Neuronal stem cell (in vitro differentiated cells): Measurements from ENCODE around the gene ZNF514.

Source experiments
- DNase-seq: peaks from one replicate; pipeline ENCODE4 v3.0.0-alpha.2; 2013; ENCODE audit warnings: low spot score
- H2AFZ ChIP-seq: one replicate; pipeline ENCODE4 v1.6.1; 2013; ENCODE audit warnings: mild to moderate bottlenecking, low read length, inconsistent platforms
- H2AK5ac ChIP-seq: 2 replicates; pipeline ENCODE4 v1.6.1; 2013; ENCODE audit warnings: low read depth, mild to moderate bottlenecking, inconsistent platforms, low read length, moderate library complexity, mixed read lengths
- H2BK120ac ChIP-seq: 2 replicates; pipeline ENCODE4 v1.6.1; 2013; ENCODE audit warnings: low read depth, mild to moderate bottlenecking, inconsistent platforms, low read length, moderate library complexity, mixed read lengths
- H2BK12ac ChIP-seq: one replicate; pipeline ENCODE4 v1.6.1; 2013; ENCODE audit warnings: low read length, inconsistent platforms
- H2BK15ac ChIP-seq: 2 replicates; pipeline ENCODE4 v1.6.1; 2013; ENCODE audit warnings: mild to moderate bottlenecking, low read length, inconsistent platforms, mixed read lengths
- H2BK5ac ChIP-seq: one replicate; pipeline ENCODE4 v1.6.1; 2013; ENCODE audit warnings: inconsistent platforms, mild to moderate bottlenecking, low read length, moderate library complexity
- H3K14ac ChIP-seq: one replicate; pipeline ENCODE4 v1.6.1; 2013; ENCODE audit warnings: low read length, inconsistent platforms
- H3K18ac ChIP-seq: 2 replicates; pipeline ENCODE4 v1.6.1; 2013; ENCODE audit warnings: low read length, inconsistent platforms
- H3K23ac ChIP-seq: 2 replicates; pipeline ENCODE4 v1.6.1; 2013; ENCODE audit warnings: low read depth, mild to moderate bottlenecking, mixed read lengths, low read length, inconsistent platforms; ENCODE audit not compliant: poor library complexity
- H3K27ac ChIP-seq: replicated peaks from 3 replicates; pipeline ENCODE4 v1.5.1; 2013; ENCODE audit warnings: low read length, inconsistent platforms
- H3K27me3 ChIP-seq, 3 experiments: 2 replicates each; pipeline ENCODE4 v1.6.1; 2013; ENCODE audit warnings: low read length in 3 of 3, mild to moderate bottlenecking in 2 of 3, inconsistent platforms in 1 of 3, low read depth in 1 of 3, mixed read lengths in 1 of 3, moderate library complexity in 1 of 3; ENCODE audit not compliant: control insufficient read depth in 3 of 3, insufficient read depth in 3 of 3
- H3K36me3 ChIP-seq, 2 donors: replicated peaks in 1 of 2; 2 replicates each; pipeline ENCODE4 v1.6.1; 2013; ENCODE audit warnings: low read length in 2 of 2; ENCODE audit not compliant: control insufficient read depth in 2 of 2, insufficient read depth in 2 of 2
- H3K4ac ChIP-seq: 2 replicates; pipeline ENCODE4 v1.6.1; 2013; ENCODE audit warnings: inconsistent platforms, mild to moderate bottlenecking, low read length, moderate library complexity
- H3K4me1 ChIP-seq, 2 donors: 1 replicate in 1 of 2; 2 replicates in 1 of 2; pipeline ENCODE4 v1.6.1; 2013; ENCODE audit warnings: low read length in 2 of 2, low read depth in 1 of 2; ENCODE audit not compliant: control insufficient read depth in 2 of 2, insufficient read depth in 1 of 2
- H3K4me2 ChIP-seq: one replicate; pipeline ENCODE4 v1.6.1; 2013; ENCODE audit warnings: mild to moderate bottlenecking, low read length, inconsistent platforms; ENCODE audit not compliant: insufficient read depth, poor library complexity, severe bottlenecking
- H3K4me3 ChIP-seq, 2 donors: 2 replicates each; pipeline ENCODE4 v1.5.1; 2013; ENCODE audit warnings: low read length in 2 of 2, mild to moderate bottlenecking in 2 of 2, inconsistent platforms in 1 of 2, moderate library complexity in 1 of 2
- H3K79me1 ChIP-seq: one replicate; pipeline ENCODE4 v1.6.1; 2013; ENCODE audit warnings: low read depth, mild to moderate bottlenecking, inconsistent platforms, low read length, moderate library complexity
- H3K9ac ChIP-seq: one replicate; pipeline ENCODE4 v1.6.1; 2013; ENCODE audit warnings: mild to moderate bottlenecking, low read depth, low read length, inconsistent platforms; ENCODE audit not compliant: poor library complexity
- H3K9me3 ChIP-seq, 2 donors: replicated peaks in 1 of 2; 2 replicates each; pipeline versions ENCODE3 to v1.6.1; 2013; ENCODE audit warnings: low read length in 2 of 2, mild to moderate bottlenecking in 2 of 2, inconsistent platforms in 1 of 2, low read depth in 1 of 2, mixed read lengths in 1 of 2, moderate library complexity in 1 of 2; ENCODE audit not compliant: control insufficient read depth in 2 of 2, insufficient read depth in 1 of 2
- H4K8ac ChIP-seq: one replicate; pipeline ENCODE4 v1.6.1; 2013; ENCODE audit warnings: low read depth, mild to moderate bottlenecking, inconsistent platforms, low read length, moderate library complexity
- H4K91ac ChIP-seq: one replicate; pipeline ENCODE4 v1.6.1; 2013; ENCODE audit warnings: low read length, low read depth, mild to moderate bottlenecking, inconsistent platforms; ENCODE audit not compliant: poor library complexity
- WGBS, 2 donors: extraction: QIAGEN DNeasy Blood & Tissue Kit; methylation state at CpG; one replicate each; pipeline ENCODE4 v1.1.7; 2013; ENCODE audit warnings: missing lambda C conversion rate in 2 of 2, mixed read lengths in 1 of 2; ENCODE audit not compliant: insufficient read length in 2 of 2, insufficient replicate concordance in 1 of 2; ENCODE audit errors: extremely low coverage in 2 of 2; 5-methylcytosine and 5-hydroxymethylcytosine counted together

ZNF514 gene

GRCh38 chr2:95165030-95165370 is 5.4 kb upstream of the ZNF514 start:
- H4K91ac ChIP-seq = no peak overlapping the region
- peak overlapping the region; percentile 96 for H2AFZ ChIP-seq
- no CpG with 5 or more reads among the region's 9 CpGs for WGBS, 2 donors
- H3K27me3 ChIP-seq = peaks cover 0 to 2% (median 0%) of the 10 kb centered on the region in 3 experiments
- H3K4ac ChIP-seq = no peak overlapping the region
- no peak overlapping the region for H3K23ac ChIP-seq
- DNase-seq = no peak
- no peak overlapping the region for H2AK5ac ChIP-seq
- peak overlapping the region; percentile 24 for H3K18ac ChIP-seq
- H3K9ac ChIP-seq = peak overlapping the region; percentile 87
- H2BK12ac ChIP-seq = no peak overlapping the region
- peaks cover 0 to 2% of the 10 kb centered on the region in 2 donors for H3K4me1 ChIP-seq
- H2BK15ac ChIP-seq = no peak overlapping the region
- no peak overlapping the region for H2BK5ac ChIP-seq
- H2BK120ac ChIP-seq = no peak overlapping the region
- H3K36me3 ChIP-seq = peaks cover 2 to 9% of the 10 kb centered on the region in 2 donors
- H3K14ac ChIP-seq = no peak overlapping the region
- peak overlapping the region; percentile 75 for H3K4me2 ChIP-seq
- peak overlapping the region; percentile 80 to 92 for H3K4me3 ChIP-seq
- H3K9me3 ChIP-seq = peaks cover 0 to 15% of the 10 kb centered on the region in 2 donors
- no peaks in the 10 kb centered on the region for H3K79me1 ChIP-seq
- peak overlapping the region; percentile 34 for H3K27ac ChIP-seq
- no peak overlapping the region for H4K8ac ChIP-seq

- no peak overlapping the region for H4K8ac ChIP-seq
- H3K18ac ChIP-seq = peak overlapping the region; percentile 66
- peak overlapping the region; percentile 46 for H3K23ac ChIP-seq
- H3K27ac ChIP-seq = no peak overlapping the region
- no peak overlapping the region for H4K91ac ChIP-seq
- H3K27me3 ChIP-seq = peaks cover 0 to 2% (median 0%) of the 10 kb centered on the region in 3 experiments
- peaks cover 4% of the 10 kb centered on the region for H3K79me1 ChIP-seq
- peaks cover 2 to 5% of the 10 kb centered on the region in 2 donors for H3K4me1 ChIP-seq
- peak overlapping the region; percentile 72 for H3K14ac ChIP-seq
- peak overlapping the region; percentile 33 for H2BK120ac ChIP-seq
- H2BK12ac ChIP-seq = no peak overlapping the region
- H3K4ac ChIP-seq = peak overlapping the region; percentile 57
- peaks cover 9 to 21% of the 10 kb centered on the region in 2 donors for H3K36me3 ChIP-seq
- peak overlapping the region; percentile 70 for H2BK15ac ChIP-seq
- peak overlapping the region; percentile 76 for H2AK5ac ChIP-seq
- peaks cover 11 to 36% of the 10 kb centered on the region in 2 donors for H3K9me3 ChIP-seq
- H3K4me2 ChIP-seq = peak overlapping the region; percentile 92
- peak overlapping the region; percentile 97 for H2AFZ ChIP-seq
- WGBS, 2 donors = no CpG with 5 or more reads among the region's 58 CpGs
- H3K9ac ChIP-seq = peak overlapping the region; percentile 97
- DNase-seq = peak; percentile 18
- H2BK5ac ChIP-seq = peak overlapping the region; percentile 29
- peak overlapping the region; percentile 57 to 98 for H3K4me3 ChIP-seq
Measured at GRCh38 chr2:95158891-95159619, 593 bp downstream of the ZNF514 start.

GRCh38 chr2:95158441-95158840 is 1.2 kb downstream of the ZNF514 start:
- Histone ChIP-seq H3K27me3 (peaks cover 0 to 2% (median 0%) of the 10 kb centered on the region in 3 experiments), H3K4ac (no peak overlapping the region), H2BK12ac (no peak overlapping the region), H2BK120ac (no peak overlapping the region), H4K91ac (no peak overlapping the region), H3K9me3 (peaks cover 13 to 38% of the 10 kb centered on the region in 2 donors), H2AFZ (peak overlapping the region; percentile 97), H3K27ac (no peak overlapping the region), H2BK5ac (no peak overlapping the region), H3K4me3 (peak overlapping the region; percentile 57 to 98), H3K79me1 (peaks cover 4% of the 10 kb centered on the region), H3K9ac (no peak overlapping the region), H2BK15ac (no peak overlapping the region), H3K4me1 (peaks cover 2 to 5% of the 10 kb centered on the region in 2 donors), H4K8ac (no peak overlapping the region), H3K23ac (no peak overlapping the region), H3K14ac (peak overlapping the region; percentile 1), H3K18ac (peak overlapping the region; percentile 66), H2AK5ac (peak overlapping the region; percentile 76), H3K36me3 (peaks cover 9 to 23% of the 10 kb centered on the region in 2 donors), H3K4me2 (peak overlapping the region; percentile 92)
- DNase-seq = no peak
- WGBS, 2 donors = no CpG with 5 or more reads among the region's 10 CpGs

GRCh38 chr2:95149397-95149984 is 10.2 kb downstream of the ZNF514 start:
- H2BK5ac ChIP-seq = no peak overlapping the region
- H3K79me1 ChIP-seq = no peaks in the 10 kb centered on the region
- DNase-seq = no peak
- no peak overlapping the region for H2AFZ ChIP-seq
- no peak overlapping the region for H3K27ac ChIP-seq
- H3K9ac ChIP-seq = no peak overlapping the region
- no peak overlapping the region for H2BK120ac ChIP-seq
- H3K23ac ChIP-seq = no peak overlapping the region
- H3K4me1 ChIP-seq = no peaks in the 10 kb centered on the region
- no peak overlapping the region for H3K18ac ChIP-seq
- H3K27me3 ChIP-seq = no peaks in the 10 kb centered on the region
- no peak overlapping the region for H3K4me2 ChIP-seq
- no peak overlapping the region for H3K4ac ChIP-seq
- H4K91ac ChIP-seq = no peak overlapping the region
- no peak overlapping the region for H2AK5ac ChIP-seq
- H3K9me3 ChIP-seq = peaks cover 62 to 83% of the 10 kb centered on the region in 2 donors
- no peak overlapping the region for H2BK15ac ChIP-seq
- H3K4me3 ChIP-seq = no peak overlapping the region
- H3K36me3 ChIP-seq = peaks cover 23 to 49% of the 10 kb centered on the region in 2 donors
- no CpG with 5 or more reads among the region's 6 CpGs for WGBS, 2 donors
- no peak overlapping the region for H2BK12ac ChIP-seq
- no peak overlapping the region for H3K14ac ChIP-seq
- no peak overlapping the region for H4K8ac ChIP-seq
